Measurements from ENCODE around the gene MARCHF3. TPM values are rescaled to one million over a fixed set of nuclear protein-coding genes. Genes with fewer than 3 reads are reported as not detected.
A peak's percentile ranks its signal among the peaks of the same experiment; 100 is the strongest.

MARCHF3 gene
- total and polyA plus RNA-seq, 10 of the 15 experiments (the other 5 are each of a cell fraction or from before 2014, with no cell fraction given) = 3.6 to 24.1 (median 11.3) TPM

- intact Hi-C loops (cut with micrococcal nuclease; ENCODE audit: unreplicated experiment) (no loop called here), in situ Hi-C loops (cut with MboI) (no loop called here)
- TF ChIP-seq REST (IDR thresholded peaks at IDR 0.05; ENCODE audit: low read depth, low read length) (no peak), IKZF1 (conservative IDR thresholded peaks at IDR 0.05) (peak; percentile 24; the same call in 1 of the 2 replicates), IKZF2 (IDR thresholded peaks at IDR 0.05) (peak in 1 of 2 experiments; percentile 18; a peak in 1 of 4 replicates)
- no peaks in the 10 kb centered on the region for H3K27me3 ChIP-seq (replicated peaks in 1 of 2; ENCODE audit: control insufficient read depth in 2 of 2, insufficient read depth in 2 of 2, low read length in 1 of 2)
- CTCF ChIA-PET = no interaction called here
- H3K79me2 ChIP-seq (ENCODE audit: control insufficient read depth, insufficient read depth, low read length) = no peaks in the 10 kb centered on the region; the same call in 1 of the 2 replicates
- H3K36me3 ChIP-seq (ENCODE audit: control insufficient read depth in 2 of 2, insufficient read depth in 2 of 2, low read length in 1 of 2) = no peaks in the 10 kb centered on the region
- H3K27ac ChIP-seq (ENCODE audit: control insufficient read depth, insufficient read depth) = no peak overlapping the region
- ATAC-seq (no peak), DNase-seq (ENCODE audit: low read depth, low spot score) (no peak), FAIRE-seq (no peak)
- POLR2A ChIA-PET = no interaction called here
- H2AFZ ChIP-seq (ENCODE audit: control insufficient read depth, low read depth, low read length) = no peak overlapping the region
- RAD21 ChIA-PET (ENCODE audit: unreplicated experiment) = interaction anchor here (1.1 to 1.4 kb wide), 2 partner anchors 16 to 30 kb away, joined by 3 read pairs; no protein-coding TSS in a partner anchor
- H3K9me3 ChIP-seq (replicated peaks; ENCODE audit: control insufficient read depth, insufficient read depth, low read length) = no peaks in the 10 kb centered on the region; the same call in 2 of the 3 replicates
- SMC1A ChIA-PET (ENCODE audit: uncharacterized antibody, unreplicated experiment) = interaction anchor here (2.9 kb wide), 1 partner anchor 27 kb away, joined by 11 read pairs; no protein-coding TSS in a partner anchor
- H3K4me2 ChIP-seq (ENCODE audit: control insufficient read depth, insufficient read depth) = no peak overlapping the region
- no peaks in the 10 kb centered on the region for H4K20me1 ChIP-seq (ENCODE audit: control insufficient read depth, insufficient read depth)
- no TSS peak for BruUV-seq (replicated peaks)
- H3K9ac ChIP-seq (ENCODE audit: control insufficient read depth, insufficient read depth, low read length) = no peak overlapping the region
- H3K4me3 ChIP-seq = no peak overlapping the region
- 88% methylated on average over 2 of the region's 2 CpGs for WGBS (ENCODE audit: insufficient coverage, insufficient replicate concordance, low lambda C conversion rate, missing lambda C conversion rate)
- H3K4me1 ChIP-seq (ENCODE audit: control insufficient read depth, insufficient read depth, low read length) = peaks cover 16% of the 10 kb centered on the region
Observed at GRCh38 chr5:126984632-126985031, 45.7 kb downstream of the MARCHF3 start.

Data from GM12878 (cell line).